HEK293 (cell line): ENCODE data around the gene EN1.

Experiments used
- ZBTB8A ChIP-seq: fragments of 450-650 bp; formaldehyde crosslinking; IDR thresholded peaks from 2 replicates; pipeline ENCODE4 v1.5.1; 2016; ENCODE audit warnings: missing biosample characterization, missing genetic modification characterization
- ZFP69B ChIP-seq: fragments of 450-650 bp; formaldehyde crosslinking; IDR thresholded peaks from 2 replicates; pipeline ENCODE4 v1.5.1; 2016; ENCODE audit warnings: missing biosample characterization, missing genetic modification characterization
- ZNF350 ChIP-seq: fragments of 450-650 bp; formaldehyde crosslinking; IDR thresholded peaks from 2 replicates; pipeline ENCODE4 v1.5.0; 2017; ENCODE audit warnings: missing biosample characterization, mild to moderate bottlenecking, missing genetic modification characterization
- TF ChIP-seq, protein P1 (sequence below): fragments of 450-650 bp; formaldehyde crosslinking; IDR thresholded peaks from 2 replicates; pipeline ENCODE4 v1.5.1; 2016; ENCODE audit warnings: missing biosample characterization, missing genetic modification characterization
- TF ChIP-seq, protein P2 (sequence below): fragments of 450-650 bp; formaldehyde crosslinking; optimal IDR thresholded peaks from 2 replicates; pipeline ENCODE3; 2016; ENCODE audit warnings: missing biosample characterization, mild to moderate bottlenecking, missing genetic modification characterization

DNA sequence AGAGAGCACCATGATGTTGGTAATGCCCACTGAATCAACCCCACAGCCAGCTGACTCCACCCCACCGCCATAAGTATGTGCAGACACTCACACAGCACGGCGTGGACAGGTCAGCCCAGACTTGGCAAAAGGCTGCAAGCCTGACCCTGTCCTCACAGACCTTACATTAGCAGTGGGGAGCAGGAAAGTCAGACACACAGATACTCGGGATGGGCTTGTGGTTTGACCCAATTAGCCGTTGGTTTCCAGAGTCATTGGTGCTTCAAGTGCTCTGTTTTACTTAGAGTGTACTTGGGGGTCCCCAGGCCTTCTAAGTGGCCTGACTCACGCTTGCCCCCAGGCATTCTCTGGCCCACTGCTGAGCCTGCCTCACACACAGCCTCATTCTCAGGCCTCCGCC, 36.7 kb downstream of the EN1 start:
- TF ChIP-seq, protein P1, sequence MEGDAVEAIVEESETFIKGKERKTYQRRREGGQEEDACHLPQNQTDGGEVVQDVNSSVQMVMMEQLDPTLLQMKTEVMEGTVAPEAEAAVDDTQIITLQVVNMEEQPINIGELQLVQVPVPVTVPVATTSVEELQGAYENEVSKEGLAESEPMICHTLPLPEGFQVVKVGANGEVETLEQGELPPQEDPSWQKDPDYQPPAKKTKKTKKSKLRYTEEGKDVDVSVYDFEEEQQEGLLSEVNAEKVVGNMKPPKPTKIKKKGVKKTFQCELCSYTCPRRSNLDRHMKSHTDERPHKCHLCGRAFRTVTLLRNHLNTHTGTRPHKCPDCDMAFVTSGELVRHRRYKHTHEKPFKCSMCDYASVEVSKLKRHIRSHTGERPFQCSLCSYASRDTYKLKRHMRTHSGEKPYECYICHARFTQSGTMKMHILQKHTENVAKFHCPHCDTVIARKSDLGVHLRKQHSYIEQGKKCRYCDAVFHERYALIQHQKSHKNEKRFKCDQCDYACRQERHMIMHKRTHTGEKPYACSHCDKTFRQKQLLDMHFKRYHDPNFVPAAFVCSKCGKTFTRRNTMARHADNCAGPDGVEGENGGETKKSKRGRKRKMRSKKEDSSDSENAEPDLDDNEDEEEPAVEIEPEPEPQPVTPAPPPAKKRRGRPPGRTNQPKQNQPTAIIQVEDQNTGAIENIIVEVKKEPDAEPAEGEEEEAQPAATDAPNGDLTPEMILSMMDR, result no peak
- TF ChIP-seq ZNF350 (tag by site-specific recombination) (no peak), ZBTB8A (tag by site-specific recombination) (no peak), ZFP69B (no peak)
- TF ChIP-seq, protein P2, sequence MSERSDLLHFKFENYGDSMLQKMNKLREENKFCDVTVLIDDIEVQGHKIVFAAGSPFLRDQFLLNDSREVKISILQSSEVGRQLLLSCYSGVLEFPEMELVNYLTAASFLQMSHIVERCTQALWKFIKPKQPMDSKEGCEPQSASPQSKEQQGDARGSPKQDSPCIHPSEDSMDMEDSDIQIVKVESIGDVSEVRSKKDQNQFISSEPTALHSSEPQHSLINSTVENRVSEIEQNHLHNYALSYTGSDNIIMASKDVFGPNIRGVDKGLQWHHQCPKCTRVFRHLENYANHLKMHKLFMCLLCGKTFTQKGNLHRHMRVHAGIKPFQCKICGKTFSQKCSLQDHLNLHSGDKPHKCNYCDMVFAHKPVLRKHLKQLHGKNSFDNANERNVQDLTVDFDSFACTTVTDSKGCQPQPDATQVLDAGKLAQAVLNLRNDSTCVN (tag by site-specific recombination), result no peak
